HepG2 (cell line): ENCODE data around the gene PSMC1. TPM values are rescaled to one million over a fixed set of nuclear protein-coding genes. Genes with fewer than 3 reads are reported as not detected.
A peak's percentile ranks its signal among the peaks of the same experiment; 100 is the strongest.

Experiments
- ATAD3A ChIP-seq: sonication (generic); formaldehyde crosslinking; IDR thresholded peaks from 2 replicates; pipeline ENCODE4 v1.4.0; 2020; ENCODE audit warnings: missing genetic modification reagents
- GABPB1 ChIP-seq: IDR thresholded peaks from 2 replicates; pipeline ENCODE4 v1.6.1; 2016; ENCODE audit warnings: mild to moderate bottlenecking, missing genetic modification reagents, moderate library complexity, missing compliant biosample characterization
- RBM22 ChIP-seq: fragments of 200-400 bp; formaldehyde crosslinking; optimal IDR thresholded peaks from 2 replicates; pipeline ENCODE3; 2017; ENCODE audit warnings: mild to moderate bottlenecking, low read length, moderate library complexity
- SRSF4 ChIP-seq: fragments of 200-400 bp; formaldehyde crosslinking; IDR thresholded peaks from one replicate; pipeline ENCODE4 v1.6.1; 2018; ENCODE audit warnings: mild to moderate bottlenecking, low read depth, low read length, moderate library complexity; ENCODE audit not compliant: poor library complexity, severe bottlenecking
- UBTF ChIP-seq: sonication (generic); formaldehyde crosslinking; IDR thresholded peaks from 2 replicates; pipeline ENCODE4 v1.4.0; 2020; ENCODE audit warnings: mild to moderate bottlenecking, missing genetic modification reagents
- ZBTB25 ChIP-seq: IDR thresholded peaks from 2 replicates; pipeline ENCODE4 v1.6.1; 2018; ENCODE audit warnings: missing genetic modification reagents
- ZGPAT ChIP-seq: IDR thresholded peaks from 2 replicates; pipeline ENCODE4 v1.6.1; 2016; ENCODE audit warnings: mild to moderate bottlenecking
- ZKSCAN8 ChIP-seq: IDR thresholded peaks from 2 replicates; pipeline ENCODE4 v1.6.1; 2016; ENCODE audit warnings: borderline replicate concordance, missing genetic modification reagents, missing compliant biosample characterization
- ZNF407 ChIP-seq: sonication (generic); formaldehyde crosslinking; IDR thresholded peaks from one replicate; pipeline ENCODE4 v1.5.1; 2020; ENCODE audit warnings: mild to moderate bottlenecking, missing genetic modification reagents; ENCODE audit errors: not compliant biosample characterization
- ZNF629 ChIP-seq: sonication (generic); formaldehyde crosslinking; conservative IDR thresholded peaks from 2 replicates; pipeline ENCODE4 v1.5.0; 2020; ENCODE audit warnings: missing genetic modification reagents
- ZNF749 ChIP-seq: sonication (generic); formaldehyde crosslinking; IDR thresholded peaks from 2 replicates; pipeline ENCODE4 v1.8.0; 2022; ENCODE audit warnings: mild to moderate bottlenecking, missing genetic modification reagents, moderate library complexity, borderline replicate concordance
- ZNF83 ChIP-seq: sonication (generic); formaldehyde crosslinking; IDR thresholded peaks from 2 replicates; pipeline ENCODE4 v1.4.0; 2020; ENCODE audit warnings: missing genetic modification reagents, mild to moderate bottlenecking, borderline replicate concordance
- ZNF883 ChIP-seq: sonication (generic); formaldehyde crosslinking; IDR thresholded peaks from 2 replicates; pipeline ENCODE4 v1.5.1; 2020; ENCODE audit warnings: mild to moderate bottlenecking, missing genetic modification reagents; ENCODE audit errors: not compliant biosample characterization
- polyA plus RNA-seq, 8 experiments: library from polyadenylated mRNA; depleted of rRNA in 3 of 8; stranded (reverse) in 7 of 8; unstranded in 1 of 8; fragments of >200 nt; fragmentation: Illumina TruSeq in 4 of 8; extraction: Trizol in 4 of 8; gene quantifications; 2 replicates each; pipeline versions ENCODE4 v1.2.1 to v1.2.3, GENCODE V29; 2011 to 2016; ENCODE audit warnings: low read depth in 4 of 8, missing spikeins in 1 of 8, mixed read lengths in 1 of 8; ENCODE audit not compliant: insufficient read depth in 1 of 8
- total RNA-seq, 5 experiments: library from RNA; depleted of rRNA; stranded (reverse); fragments of >200 nt; fragmentation: Illumina TruSeq; extraction: Trizol; gene quantifications; 2 replicates each; pipeline ENCODE4 v1.2.3, GENCODE V29; 2016; ENCODE audit warnings: low read depth in 1 of 5

Gene PSMC1
- total and polyA plus RNA-seq, 2 of the 13 experiments (the other 11 are each of a cell fraction or from before 2014, with no cell fraction given) = 48.6 to 167 TPM

GRCh38 chr14:90256354-90257131, at the start of gene PSMC1 (continued):
- TF ChIP-seq SRSF4 (no peak), RBM22 (no peak), ZNF629 (no peak), ATAD3A (CRISPR knock-in tag) (no peak), GABPB1 (peak; percentile 98), ZNF407 (peak; percentile 57), ZBTB25 (CRISPR knock-in tag) (peak; percentile 51; the same call in 1 of the 2 replicates), ZNF83 (no peak), ZGPAT (peak; percentile 85), ZKSCAN8 (CRISPR knock-in tag) (peak; percentile 36; the same call in 1 of the 2 replicates), ZNF883 (CRISPR knock-in tag) (peak; percentile 75), ZNF749 (no peak), UBTF (peak; percentile 74)
